H1 (cell line): Measurements from ENCODE around the gene R3HDM2. TPM values are rescaled to one million over a fixed set of nuclear protein-coding genes. Genes with fewer than 3 reads are reported as not detected.
A peak's percentile ranks its signal among the peaks of the same experiment; 100 is the strongest.

ENCODE experiments used
- ASH2L ChIP-seq: fragments of 200-600, 300-600 bp; sonication (generic); IDR thresholded peaks from one replicate; pipeline ENCODE4 v1.7.1; 2017; ENCODE audit warnings: low read length
- BACH1 ChIP-seq: IDR thresholded peaks from 2 replicates; pipeline ENCODE4 v1.6.1; 2012; ENCODE audit warnings: low read length, improper control_type of control experiment
- CREB1 ChIP-seq: IDR thresholded peaks from 2 replicates; pipeline ENCODE4 v1.6.1; 2012; ENCODE audit warnings: inconsistent platforms
- CTCF ChIP-seq, 3 experiments: IDR thresholded peaks; 1 replicate in 2 of 3; 2 replicates in 1 of 3; pipeline versions ENCODE4 v1.5.1 to v1.6.1; 2011; ENCODE audit warnings: low read length in 3 of 3, mild to moderate bottlenecking in 3 of 3, inconsistent platforms in 2 of 3, low read depth in 1 of 3, moderate library complexity in 1 of 3; ENCODE audit not compliant: insufficient read depth in 1 of 3; ENCODE audit errors: control extremely low read depth in 1 of 3
- FOSL1 ChIP-seq: IDR thresholded peaks from 2 replicates; pipeline ENCODE4 v1.6.1; 2011; ENCODE audit warnings: mild to moderate bottlenecking, low read depth, low read length, moderate library complexity; ENCODE audit not compliant: insufficient read depth
- GABPA ChIP-seq: IDR thresholded peaks from 2 replicates; pipeline ENCODE4 v1.6.1; 2011; ENCODE audit warnings: mild to moderate bottlenecking, low read length, moderate library complexity, borderline replicate concordance; ENCODE audit not compliant: insufficient read depth
- KDM4A ChIP-seq: IDR thresholded peaks from one replicate; pipeline ENCODE4 v1.7.1; 2012; ENCODE audit warnings: low read depth, mild to moderate bottlenecking, moderate library complexity, low read length, inconsistent platforms; ENCODE audit not compliant: severe bottlenecking
- NANOG ChIP-seq: IDR thresholded peaks from 2 replicates; pipeline ENCODE4 v1.6.1; 2011; ENCODE audit warnings: low read length, low read depth, mild to moderate bottlenecking, inconsistent platforms; ENCODE audit not compliant: insufficient read depth, poor library complexity, severe bottlenecking
- NRF1 ChIP-seq: IDR thresholded peaks from 2 replicates; pipeline ENCODE4 v1.6.1; 2011; ENCODE audit warnings: mild to moderate bottlenecking, low read depth, low read length, improper control_type of control experiment
- POLR2A ChIP-seq, 2 experiments: IDR thresholded peaks; 1 replicate in 1 of 2; 2 replicates in 1 of 2; pipeline ENCODE4 v1.6.1; 2011; ENCODE audit warnings: low read depth in 2 of 2, low read length in 2 of 2, mild to moderate bottlenecking in 2 of 2; ENCODE audit errors: control extremely low read depth in 1 of 2
- RFX5 ChIP-seq: IDR thresholded peaks from 2 replicates; pipeline ENCODE4 v1.6.1; 2011; ENCODE audit warnings: low read depth, low read length, improper control_type of control experiment, borderline replicate concordance
- SIN3A ChIP-seq, 2 experiments: IDR thresholded peaks in 1 of 2; conservative IDR thresholded peaks in 1 of 2; 2 replicates each; pipeline ENCODE4 v1.6.1; 2011 to 2012; ENCODE audit warnings: low read length in 2 of 2, improper control_type of control experiment in 1 of 2, low read depth in 1 of 2, mild to moderate bottlenecking in 1 of 2
- SUZ12 ChIP-seq: fragments of 200-600 bp; sonication (generic); IDR thresholded peaks from 2 replicates; pipeline ENCODE4 v1.6.1; 2012; ENCODE audit warnings: mild to moderate bottlenecking, inconsistent platforms, low read length, moderate library complexity, mixed read lengths
- TBP ChIP-seq: IDR thresholded peaks from 2 replicates; pipeline ENCODE4 v1.6.1; 2011; ENCODE audit warnings: low read depth, low read length, improper control_type of control experiment
- polyA plus RNA-seq, 7 experiments: library from polyadenylated mRNA; depleted of rRNA in 3 of 7; stranded (reverse) in 5 of 7; unstranded in 2 of 7; fragments of >200 nt in 5 of 7; fragments of 200-250 nt in 2 of 7; gene quantifications; 1 replicate in 5 of 7; 2 replicates in 1 of 7; 4 replicates in 1 of 7; pipeline versions ENCODE4 v1.2.1 to v1.2.3, GENCODE V29; 2011 to 2013; ENCODE audit warnings: missing spikeins in 2 of 7, mixed read lengths in 2 of 7
- total RNA-seq: library from RNA; stranded (reverse); fragmentation: NEBNext Ultra II Directional; extraction: Animal tissue kit (Norgen Biotek cat#: 25700); gene quantifications from 2 replicates; pipeline ENCODE4 v1.2.1, GENCODE V29; 2021
- TF ChIP-seq, protein P1 (sequence below): IDR thresholded peaks from 2 replicates; pipeline ENCODE4 v1.6.1; 2012; ENCODE audit warnings: inconsistent platforms

The R3HDM2 gene
- total and polyA plus RNA-seq, 2 of the 8 experiments (the other 6 are each of a cell fraction or from before 2014, with no cell fraction given) = 25.6 to 27.0 TPM

DNA sequence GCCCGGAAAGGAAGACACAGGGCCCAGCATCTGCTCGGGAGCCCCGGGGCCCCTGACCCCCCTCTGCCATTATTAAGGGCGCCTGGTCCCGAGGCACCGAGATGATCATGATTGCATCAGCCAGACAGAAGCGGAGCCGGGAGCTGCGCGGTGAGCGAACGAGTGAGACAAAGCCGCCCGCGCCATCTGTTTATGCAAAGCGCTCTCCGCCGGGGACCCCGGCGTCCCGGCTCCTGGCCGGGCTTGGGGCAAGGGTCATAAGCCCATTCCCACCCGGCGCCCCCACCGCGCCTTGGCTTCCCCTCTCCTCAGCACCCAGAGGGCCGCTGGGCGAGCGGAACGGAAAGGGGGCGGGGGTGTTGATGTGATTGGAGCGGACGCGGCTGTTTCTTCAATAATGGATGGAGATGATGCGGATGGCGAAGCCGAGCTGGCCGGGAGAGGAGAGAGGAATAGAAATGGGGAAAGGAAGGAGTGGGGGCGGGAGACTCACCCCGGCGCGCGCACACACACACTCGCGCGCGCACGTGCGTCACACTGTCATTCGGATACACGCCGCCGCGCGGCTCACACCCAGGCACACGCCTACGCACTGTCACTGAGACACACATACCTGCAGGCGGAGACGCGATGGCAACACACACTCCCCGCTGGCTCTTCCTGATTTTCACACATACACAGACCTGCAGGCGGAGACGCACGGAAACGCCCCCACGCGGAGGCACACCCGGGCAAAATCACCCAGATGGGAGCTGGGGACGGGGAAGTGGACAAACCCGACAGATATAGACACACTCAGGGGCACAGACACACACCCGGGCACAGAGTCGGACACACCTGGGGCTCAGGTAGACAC is 190.5 kb downstream of the R3HDM2 start (continued):
- TF ChIP-seq CREB1 (no peak), BACH1 (no peak; the same call in 1 of the 2 replicates), RFX5 (no peak), SIN3A (conservative IDR thresholded peaks at IDR 0.05 in 1 of 2, IDR thresholded peaks at IDR 0.05 in 1 of 2; ENCODE audit: low read depth in 1 of 2, low read length in 2 of 2) (peak; percentile 36 to 77; a peak in 2 of 4 replicates), CTCF (IDR thresholded peaks at IDR 0.05; ENCODE audit: control extremely low read depth in 1 of 3, insufficient read depth in 1 of 3, low read depth in 1 of 3, low read length in 3 of 3) (no peak), ASH2L (peak; percentile 37), TBP (no peak), SUZ12 (0 out of 2 replicates have a peak, but pooled peaks have one; percentile 35), KDM4A (peak; percentile 19), FOSL1 (no peak), GABPA (no peak), NANOG (no peak), NRF1 (no peak), POLR2A (IDR thresholded peaks at IDR 0.05; ENCODE audit: control extremely low read depth in 1 of 2, low read depth in 2 of 2, low read length in 2 of 2) (no peak)
- TF ChIP-seq, protein P1, sequence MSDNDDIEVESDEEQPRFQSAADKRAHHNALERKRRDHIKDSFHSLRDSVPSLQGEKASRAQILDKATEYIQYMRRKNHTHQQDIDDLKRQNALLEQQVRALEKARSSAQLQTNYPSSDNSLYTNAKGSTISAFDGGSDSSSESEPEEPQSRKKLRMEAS = peak; percentile 81
